ENCODE measurements around the gene UNC93A.
"Not testable (repeated sequence)": the region's sequence is repeated elsewhere in the genome, so short reads cannot be mapped to it uniquely, and the experiment has no call there.

Gene UNC93A

DNA sequence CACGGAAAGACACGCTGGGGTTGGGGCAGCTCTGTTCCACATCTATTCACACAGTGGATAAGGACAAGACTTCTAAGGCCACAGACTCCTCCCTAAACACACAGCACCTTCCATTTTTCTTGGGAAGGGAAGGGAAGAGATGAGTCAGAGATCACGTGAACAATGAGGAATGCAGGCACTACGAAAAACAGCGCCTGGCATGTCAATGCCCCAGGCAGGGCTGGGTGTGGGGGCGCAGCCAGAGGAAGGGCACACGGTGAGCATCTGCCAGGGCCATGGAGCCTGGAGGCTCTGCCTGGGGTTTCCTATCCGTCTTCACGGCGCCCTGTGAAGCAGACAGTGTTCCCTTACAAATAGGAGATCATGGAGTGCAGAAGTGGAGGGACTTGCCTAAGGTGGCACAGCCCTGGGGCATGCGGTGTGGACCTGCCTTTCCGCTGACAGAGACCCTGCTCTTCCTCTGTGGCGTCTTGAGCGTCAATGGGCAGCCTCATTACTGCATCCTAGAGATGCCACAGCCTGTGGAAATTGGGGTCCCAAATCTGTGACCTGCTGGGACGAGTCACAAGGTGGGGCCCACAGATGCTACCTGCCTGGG lies 15.4 kb downstream of the UNC93A start:
- no peak for TF ChIP-seq POLR2A (IDR thresholded peaks at IDR 0.05; ENCODE audit: low read depth, low read length)
- no peak for FAIRE-seq
- peak; percentile 27 for DNase-seq (ENCODE audit: insufficient read length, low spot score)

DNA sequence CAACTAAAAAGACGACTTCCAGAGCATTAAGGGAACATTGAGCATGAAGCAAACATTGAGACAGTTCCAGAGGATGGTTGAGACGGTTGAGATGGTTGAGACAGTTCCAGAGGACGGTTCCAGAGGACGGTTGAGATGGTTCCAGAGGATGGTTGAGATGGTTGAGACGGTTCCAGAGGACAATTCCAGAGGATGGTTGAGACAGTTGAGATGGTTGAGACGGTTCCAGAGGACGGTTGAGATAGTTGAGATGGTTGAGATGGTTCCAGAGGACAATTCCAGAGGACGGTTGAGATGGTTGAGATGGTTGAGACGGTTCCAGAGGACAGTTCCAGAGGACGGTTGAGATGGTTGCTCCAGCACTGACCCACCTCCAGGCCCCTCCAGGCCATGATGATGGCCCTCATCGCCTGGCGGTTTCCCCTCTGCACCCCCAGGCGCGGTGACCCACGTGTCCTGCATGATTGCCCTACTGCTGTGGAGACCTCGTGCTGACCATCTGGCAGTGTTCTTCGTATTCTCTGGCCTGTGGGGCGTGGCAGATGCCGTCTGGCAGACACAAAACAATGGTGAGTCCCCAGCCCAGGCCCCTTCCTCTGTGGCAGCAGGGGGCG lies 16.3 kb downstream of the UNC93A start:
- TF ChIP-seq POLR2A (IDR thresholded peaks at IDR 0.05; ENCODE audit: low read depth, low read length), result no peak
- no peak for DNase-seq (ENCODE audit: insufficient read length, low spot score)
- FAIRE-seq, result no peak

GRCh38 chr6:167308207-167308606 lies 17.1 kb downstream of the UNC93A start:
- no peak for DNase-seq (ENCODE audit: insufficient read length, low spot score)
- no peak for TF ChIP-seq POLR2A (IDR thresholded peaks at IDR 0.05; ENCODE audit: low read depth, low read length)
- FAIRE-seq, result no peak

- not testable (repeated sequence) for FAIRE-seq; DNase-seq (ENCODE audit: insufficient read length, low spot score)
These were observed 18.5 kb downstream of the UNC93A start for GRCh38 chr6:167309355-167310192.

DNA sequence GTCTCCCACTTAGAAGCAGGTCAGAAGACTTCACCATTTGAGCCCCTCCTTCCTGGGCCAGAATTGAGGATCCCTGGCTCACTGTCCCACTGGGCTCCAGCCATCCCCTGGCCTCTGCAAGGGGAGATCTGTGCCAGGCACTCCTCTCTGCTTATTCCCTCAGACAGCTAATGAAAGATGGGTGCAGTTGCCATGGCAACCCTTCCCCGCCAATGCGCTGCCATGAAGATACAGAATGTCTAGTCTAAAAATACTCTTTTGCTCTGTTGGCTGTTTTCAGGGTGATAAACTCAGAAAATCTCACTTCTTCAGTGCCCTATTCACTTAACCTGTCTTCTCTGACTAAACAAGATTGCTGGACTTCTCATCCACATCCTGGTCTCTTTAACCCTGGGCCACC lies 20.2 kb downstream of the UNC93A start:
- DNase-seq (ENCODE audit: insufficient read length, low spot score), result no peak
- no peak for TF ChIP-seq POLR2A (IDR thresholded peaks at IDR 0.05; ENCODE audit: low read depth, low read length)
- FAIRE-seq, result no peak

GRCh38 chr6:167311691-167312090 lies 20.6 kb downstream of the UNC93A start:
- DNase-seq (ENCODE audit: insufficient read length, low spot score); FAIRE-seq: not testable (repeated sequence)

GRCh38 chr6:167314180-167314821 lies 23.2 kb downstream of the UNC93A start:
- no peak for DNase-seq (ENCODE audit: insufficient read length, low spot score)
- no peak for FAIRE-seq
- no peak for TF ChIP-seq POLR2A (IDR thresholded peaks at IDR 0.05; ENCODE audit: low read depth, low read length)

GRCh38 chr6:167317172-167317571 lies 26.1 kb downstream of the UNC93A start:
- no peak for TF ChIP-seq POLR2A (IDR thresholded peaks at IDR 0.05; ENCODE audit: low read depth, low read length)
- no peak for FAIRE-seq

GRCh38 chr6:167318354-167318753 lies 27.2 kb downstream of the UNC93A start:
- FAIRE-seq; DNase-seq (ENCODE audit: insufficient read length, low spot score): not testable (repeated sequence)

More at GRCh38 chr6:167317172-167317571, 26.1 kb downstream of the UNC93A start:
- DNase-seq (ENCODE audit: insufficient read length, low spot score), result no peak

DNA sequence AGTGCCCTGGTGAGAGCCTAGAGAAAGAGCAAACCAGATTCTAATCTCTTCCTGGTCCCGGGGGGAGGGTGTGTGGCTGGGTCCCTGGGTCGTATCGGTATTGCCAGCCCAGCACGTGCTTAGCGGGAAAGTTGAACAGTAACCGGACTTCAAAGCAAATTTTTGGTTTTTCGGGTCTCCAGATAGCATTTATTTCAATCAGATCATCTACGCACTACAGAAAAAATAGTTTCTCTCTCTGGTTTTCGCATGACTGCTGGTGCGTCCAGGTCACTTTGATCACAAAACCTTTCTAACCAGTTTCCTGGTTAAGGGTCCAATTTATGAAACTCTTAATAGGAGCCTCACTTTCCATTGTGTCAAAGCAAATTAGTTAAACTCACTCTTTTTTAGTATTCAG lies 27.7 kb downstream of the UNC93A start:
- FAIRE-seq; DNase-seq (ENCODE audit: insufficient read length, low spot score): not testable (repeated sequence)

DNA sequence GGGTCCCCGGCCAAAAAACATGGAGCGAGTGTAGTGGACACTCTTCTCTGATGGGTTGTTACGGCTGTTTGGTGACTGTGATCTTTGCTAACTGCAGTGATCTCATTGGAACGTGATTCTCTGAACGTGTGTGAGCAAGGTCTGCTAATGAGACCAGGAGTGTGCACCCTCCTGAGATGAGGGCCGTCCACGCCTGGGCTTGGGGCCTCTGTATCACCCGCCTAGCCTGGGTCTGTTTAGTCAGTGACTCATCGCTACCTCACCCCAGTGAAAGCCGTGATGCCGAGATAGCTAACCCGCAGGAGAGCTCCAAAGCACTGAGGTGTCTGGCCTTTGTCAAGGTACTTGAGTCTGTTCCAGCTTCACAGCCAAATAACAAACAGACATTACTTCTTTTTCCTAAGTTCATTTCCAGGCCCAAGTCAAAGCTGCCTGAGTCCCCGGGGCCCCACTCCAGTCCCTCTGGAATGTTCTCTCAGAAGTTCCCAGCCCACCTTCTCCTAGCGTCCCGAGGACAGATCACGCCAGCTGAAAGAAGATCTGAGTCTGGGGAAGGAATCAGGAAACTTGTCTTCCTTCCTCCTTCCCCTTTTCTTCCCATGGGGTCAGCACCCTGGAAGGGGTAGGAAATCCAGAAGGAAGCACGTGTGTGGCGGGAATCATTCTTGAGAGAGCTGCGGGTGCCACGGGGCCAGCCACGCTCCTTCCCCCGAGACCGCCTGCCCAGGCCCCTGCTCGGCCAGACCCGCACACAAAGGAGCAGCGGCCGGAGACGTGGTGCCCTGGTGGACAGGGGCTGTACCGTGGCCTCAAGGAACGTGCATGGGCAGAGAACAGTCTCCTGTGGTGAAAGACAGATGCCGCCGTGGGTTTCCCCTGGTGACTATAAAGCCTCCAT lies 29.0 kb downstream of the UNC93A start:
- DNase-seq (ENCODE audit: insufficient read length, low spot score), result not testable (repeated sequence)
- FAIRE-seq, result peak; percentile 70

GRCh38 chr6:167320754-167321056 lies 29.6 kb downstream of the UNC93A start:
- not testable (repeated sequence) for DNase-seq (ENCODE audit: insufficient read length, low spot score); FAIRE-seq

GRCh38 chr6:167321185-167321584 lies 30.1 kb downstream of the UNC93A start:
- not testable (repeated sequence) for DNase-seq (ENCODE audit: insufficient read length, low spot score); FAIRE-seq

DNA sequence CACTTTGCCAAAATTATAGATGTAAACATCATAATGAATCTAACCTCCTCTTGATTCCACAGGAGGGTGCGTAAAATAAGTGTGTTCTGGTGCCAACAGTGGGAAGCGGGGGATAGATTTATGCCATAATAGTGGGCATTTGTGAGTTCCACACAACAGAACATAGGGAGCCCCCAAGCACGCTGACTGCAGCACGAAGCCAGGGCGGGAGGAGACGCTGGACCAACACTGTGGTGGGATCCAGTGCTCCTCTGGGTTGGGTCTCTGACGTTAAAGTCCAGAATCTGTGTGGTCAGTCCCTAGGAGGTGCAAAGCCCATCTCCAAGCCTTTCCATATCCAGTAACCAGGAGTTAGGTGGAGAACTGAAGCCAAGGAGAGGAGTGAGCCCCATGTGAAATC lies 32.0 kb downstream of the UNC93A start:
- no peak for DNase-seq (ENCODE audit: insufficient read length, low spot score)
- no peak for FAIRE-seq
- no peak for TF ChIP-seq POLR2A (IDR thresholded peaks at IDR 0.05; ENCODE audit: low read depth, low read length)

Measured in H54 (cell line).